ENCODE data around the gene TMEM131. TPM values are rescaled to one million over a fixed set of nuclear protein-coding genes. Genes with fewer than 3 reads are reported as not detected.

TMEM131 gene
- total RNA-seq, 1 donor from 2014 or later = 32.9 TPM

GRCh38 chr2:97726261-97727064 is 269.3 kb downstream of the TMEM131 start:
- H3K36me3 ChIP-seq (ENCODE audit: control insufficient read depth in 3 of 3, insufficient read depth in 3 of 3, low read length in 3 of 3) = no peaks in the 10 kb centered on the region
- no peaks in the 10 kb centered on the region for H3K27me3 ChIP-seq (ENCODE audit: control insufficient read depth in 3 of 3, insufficient read depth in 3 of 3, low read length in 3 of 3)
- peaks cover 0 to 4% (median 0%) of the 10 kb centered on the region in 3 donors for H3K9me3 ChIP-seq (ENCODE audit: control insufficient read depth in 3 of 3, low read length in 3 of 3)
- no peak overlapping the region for H3K9ac ChIP-seq (ENCODE audit: low read depth in 1 of 3, low read length in 3 of 3)
- H3K4me1 ChIP-seq (ENCODE audit: control insufficient read depth in 3 of 3, insufficient read depth in 3 of 3, low read length in 3 of 3) = peaks cover 0 to 10% (median 4%) of the 10 kb centered on the region in 3 donors
- no peak overlapping the region for H3K27ac ChIP-seq (ENCODE audit: low read depth, low read length)
- H3K4me3 ChIP-seq (ENCODE audit: low read length in 3 of 3) = no peak overlapping the region

- H3K9me3 ChIP-seq (ENCODE audit: control insufficient read depth in 3 of 3, low read length in 3 of 3) = peaks cover 0 to under 1% (median 0%) of the 10 kb centered on the region in 3 donors
- peaks cover 0 to 10% (median 4%) of the 10 kb centered on the region in 3 donors for H3K4me1 ChIP-seq (ENCODE audit: control insufficient read depth in 3 of 3, insufficient read depth in 3 of 3, low read length in 3 of 3)
- no peak overlapping the region for H3K4me3 ChIP-seq (ENCODE audit: low read length in 3 of 3)
- no peak overlapping the region for H3K27ac ChIP-seq (ENCODE audit: low read depth, low read length)
- H3K27me3 ChIP-seq (ENCODE audit: control insufficient read depth in 3 of 3, insufficient read depth in 3 of 3, low read length in 3 of 3) = no peaks in the 10 kb centered on the region
- no peaks in the 10 kb centered on the region for H3K36me3 ChIP-seq (ENCODE audit: control insufficient read depth in 3 of 3, insufficient read depth in 3 of 3, low read length in 3 of 3)
- no peak overlapping the region for H3K9ac ChIP-seq (ENCODE audit: low read depth in 1 of 3, low read length in 3 of 3)
Measured at GRCh38 chr2:97724946-97725688, 270.6 kb downstream of the TMEM131 start.

- Histone ChIP-seq H3K4me1 (ENCODE audit: control insufficient read depth in 3 of 3, insufficient read depth in 3 of 3, low read length in 3 of 3) (peaks cover 0 to 10% (median 4%) of the 10 kb centered on the region in 3 donors), H3K9me3 (ENCODE audit: control insufficient read depth in 3 of 3, low read length in 3 of 3) (no peaks in the 10 kb centered on the region), H3K4me3 (ENCODE audit: low read length in 3 of 3) (no peak overlapping the region), H3K9ac (ENCODE audit: low read depth in 1 of 3, low read length in 3 of 3) (no peak overlapping the region), H3K27ac (ENCODE audit: low read depth, low read length) (no peak overlapping the region), H3K27me3 (ENCODE audit: control insufficient read depth in 3 of 3, insufficient read depth in 3 of 3, low read length in 3 of 3) (no peaks in the 10 kb centered on the region), H3K36me3 (ENCODE audit: control insufficient read depth in 3 of 3, insufficient read depth in 3 of 3, low read length in 3 of 3) (no peaks in the 10 kb centered on the region)
Measured at GRCh38 chr2:97724501-97724900, 271.2 kb downstream of the TMEM131 start.

- no peak overlapping the region for H3K27ac ChIP-seq (ENCODE audit: low read depth, low read length)
- peaks cover 0 to 10% (median 4%) of the 10 kb centered on the region in 3 donors for H3K4me1 ChIP-seq (ENCODE audit: control insufficient read depth in 3 of 3, insufficient read depth in 3 of 3, low read length in 3 of 3)
- H3K36me3 ChIP-seq (ENCODE audit: control insufficient read depth in 3 of 3, insufficient read depth in 3 of 3, low read length in 3 of 3) = no peaks in the 10 kb centered on the region
- H3K9me3 ChIP-seq (ENCODE audit: control insufficient read depth in 3 of 3, low read length in 3 of 3) = no peaks in the 10 kb centered on the region
- no peak overlapping the region for H3K4me3 ChIP-seq (ENCODE audit: low read length in 3 of 3)
- H3K27me3 ChIP-seq (ENCODE audit: control insufficient read depth in 3 of 3, insufficient read depth in 3 of 3, low read length in 3 of 3) = no peaks in the 10 kb centered on the region
- H3K9ac ChIP-seq (ENCODE audit: low read depth in 1 of 3, low read length in 3 of 3) = no peak overlapping the region
Measured at GRCh38 chr2:97724073-97724410, 271.7 kb downstream of the TMEM131 start.

- Histone ChIP-seq H3K27ac (ENCODE audit: low read depth, low read length) (no peak overlapping the region), H3K4me1 (ENCODE audit: control insufficient read depth in 3 of 3, insufficient read depth in 3 of 3, low read length in 3 of 3) (peaks cover 0 to 10% (median 4%) of the 10 kb centered on the region in 3 donors), H3K4me3 (ENCODE audit: low read length in 3 of 3) (no peak overlapping the region), H3K36me3 (ENCODE audit: control insufficient read depth in 3 of 3, insufficient read depth in 3 of 3, low read length in 3 of 3) (no peaks in the 10 kb centered on the region), H3K27me3 (ENCODE audit: control insufficient read depth in 3 of 3, insufficient read depth in 3 of 3, low read length in 3 of 3) (peaks cover 0 to 3% (median 0%) of the 10 kb centered on the region in 3 donors), H3K9me3 (ENCODE audit: control insufficient read depth in 3 of 3, low read length in 3 of 3) (no peaks in the 10 kb centered on the region), H3K9ac (ENCODE audit: low read depth in 1 of 3, low read length in 3 of 3) (no peak overlapping the region)
Measured at GRCh38 chr2:97723156-97724072, 272.3 kb downstream of the TMEM131 start.

- peaks cover 0 to 7% (median 0%) of the 10 kb centered on the region in 3 donors for H3K27me3 ChIP-seq (ENCODE audit: control insufficient read depth in 3 of 3, insufficient read depth in 3 of 3, low read length in 3 of 3)
- H3K27ac ChIP-seq (ENCODE audit: low read depth, low read length) = no peak overlapping the region
- H3K4me1 ChIP-seq (ENCODE audit: control insufficient read depth in 3 of 3, insufficient read depth in 3 of 3, low read length in 3 of 3) = peaks cover 0 to 10% (median 4%) of the 10 kb centered on the region in 3 donors
- no peak overlapping the region for H3K9ac ChIP-seq (ENCODE audit: low read depth in 1 of 3, low read length in 3 of 3)
- no peak overlapping the region for H3K4me3 ChIP-seq (ENCODE audit: low read length in 3 of 3)
- no peaks in the 10 kb centered on the region for H3K9me3 ChIP-seq (ENCODE audit: control insufficient read depth in 3 of 3, low read length in 3 of 3)
- H3K36me3 ChIP-seq (ENCODE audit: control insufficient read depth in 3 of 3, insufficient read depth in 3 of 3, low read length in 3 of 3) = no peaks in the 10 kb centered on the region
Measured at GRCh38 chr2:97722227-97722626, 273.5 kb downstream of the TMEM131 start.

- Histone ChIP-seq H3K9ac (ENCODE audit: low read depth in 1 of 3, low read length in 3 of 3) (no peak overlapping the region), H3K4me3 (ENCODE audit: low read length in 3 of 3) (no peak overlapping the region), H3K9me3 (ENCODE audit: control insufficient read depth in 3 of 3, low read length in 3 of 3) (no peaks in the 10 kb centered on the region), H3K4me1 (ENCODE audit: control insufficient read depth in 3 of 3, insufficient read depth in 3 of 3, low read length in 3 of 3) (peaks cover 0 to 6% (median 2%) of the 10 kb centered on the region in 3 donors), H3K36me3 (ENCODE audit: control insufficient read depth in 3 of 3, insufficient read depth in 3 of 3, low read length in 3 of 3) (no peaks in the 10 kb centered on the region), H3K27me3 (ENCODE audit: control insufficient read depth in 3 of 3, insufficient read depth in 3 of 3, low read length in 3 of 3) (peaks cover 0 to 7% (median 0%) of the 10 kb centered on the region in 3 donors), H3K27ac (ENCODE audit: low read depth, low read length) (no peak overlapping the region)
Measured at GRCh38 chr2:97720746-97721145, 275.0 kb downstream of the TMEM131 start.

- no peaks in the 10 kb centered on the region for H3K9me3 ChIP-seq (ENCODE audit: control insufficient read depth in 3 of 3, low read length in 3 of 3)
- peaks cover 0 to 7% (median 0%) of the 10 kb centered on the region in 3 donors for H3K27me3 ChIP-seq (ENCODE audit: control insufficient read depth in 3 of 3, insufficient read depth in 3 of 3, low read length in 3 of 3)
- no peak overlapping the region for H3K27ac ChIP-seq (ENCODE audit: low read depth, low read length)
- H3K36me3 ChIP-seq (ENCODE audit: control insufficient read depth in 3 of 3, insufficient read depth in 3 of 3, low read length in 3 of 3) = no peaks in the 10 kb centered on the region
- no peak overlapping the region for H3K9ac ChIP-seq (ENCODE audit: low read depth in 1 of 3, low read length in 3 of 3)
- H3K4me1 ChIP-seq (ENCODE audit: control insufficient read depth in 3 of 3, insufficient read depth in 3 of 3, low read length in 3 of 3) = no peaks in the 10 kb centered on the region
- no peak overlapping the region for H3K4me3 ChIP-seq (ENCODE audit: low read length in 3 of 3)
Measured at GRCh38 chr2:97719362-97720155, 276.2 kb downstream of the TMEM131 start.

- Histone ChIP-seq H3K27ac (ENCODE audit: low read depth, low read length) (no peak overlapping the region), H3K9me3 (ENCODE audit: control insufficient read depth in 3 of 3, low read length in 3 of 3) (no peaks in the 10 kb centered on the region), H3K4me3 (ENCODE audit: low read length in 3 of 3) (no peak overlapping the region), H3K36me3 (ENCODE audit: control insufficient read depth in 3 of 3, insufficient read depth in 3 of 3, low read length in 3 of 3) (no peaks in the 10 kb centered on the region), H3K27me3 (ENCODE audit: control insufficient read depth in 3 of 3, insufficient read depth in 3 of 3, low read length in 3 of 3) (peaks cover 0 to 7% (median 0%) of the 10 kb centered on the region in 3 donors), H3K4me1 (ENCODE audit: control insufficient read depth in 3 of 3, insufficient read depth in 3 of 3, low read length in 3 of 3) (no peaks in the 10 kb centered on the region), H3K9ac (ENCODE audit: low read depth in 1 of 3, low read length in 3 of 3) (no peak overlapping the region)
Measured at GRCh38 chr2:97718942-97719341, 276.8 kb downstream of the TMEM131 start.
